Bronchial epithelial cell (primary cell): Measurements from ENCODE around the gene SLC35F3. TPM values are rescaled to one million over a fixed set of nuclear protein-coding genes. Genes with fewer than 3 reads are reported as not detected.

Experiments
- DNase-seq: peaks from one replicate; pipeline ENCODE4 v3.0.0-alpha.2; 2010; ENCODE audit warnings: low read depth
- FAIRE-seq: peaks from 2 replicates; lab custom pipeline; 2011; peaks lifted over from hg19 to GRCh38; lab: Jason Lieb, UNC
- H3K27me3 ChIP-seq: 2 replicates; pipeline ENCODE4 v1.5.1; 2011; ENCODE audit warnings: low read length; ENCODE audit not compliant: control insufficient read depth, insufficient read depth
- H3K36me3 ChIP-seq: 2 replicates; pipeline ENCODE4 v1.5.1; 2011; ENCODE audit warnings: low read length; ENCODE audit not compliant: control insufficient read depth, insufficient read depth
- H3K4me3 ChIP-seq: 2 replicates; pipeline ENCODE4 v1.5.1; 2011; ENCODE audit warnings: mild to moderate bottlenecking, low read depth, low read length, control low read depth
- total RNA-seq: library from RNA; depleted of rRNA; stranded (reverse); fragments of >200 nt; gene quantifications from 2 replicates; pipeline ENCODE4 v1.2.1, GENCODE V29; 2014
- TF ChIP-seq, protein P1 (sequence below): IDR thresholded peaks from 2 replicates; pipeline ENCODE4 v1.5.1; 2011; ENCODE audit warnings: mild to moderate bottlenecking, moderate library complexity, low read length, control low read depth, inconsistent platforms; ENCODE audit not compliant: insufficient read depth, severe bottlenecking

Gene SLC35F3
- total RNA-seq, 1 donor from 2014 or later, result 0.79 TPM

DNA sequence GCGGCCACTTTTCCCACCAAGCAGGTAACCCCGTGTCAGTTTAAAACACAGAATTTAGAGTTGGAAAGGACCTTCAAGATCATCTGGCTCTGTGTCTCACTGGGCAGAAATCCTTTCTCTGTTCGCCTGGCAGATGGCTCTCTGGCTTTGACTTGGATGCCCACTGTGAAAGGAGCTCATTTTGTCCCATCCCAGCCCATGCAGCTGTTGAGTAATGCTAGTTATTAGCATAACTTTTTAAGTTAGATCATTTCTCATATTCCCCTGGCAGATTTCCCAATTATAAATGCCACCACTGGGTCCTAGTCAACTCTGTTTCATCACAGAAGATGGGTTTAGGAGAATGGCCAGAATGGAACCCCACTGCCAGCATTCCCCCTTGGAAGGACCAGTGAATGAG, 55.9 kb downstream of the SLC35F3 start:
- Histone ChIP-seq H3K4me3 (no peak overlapping the region), H3K36me3 (no peaks in the 10 kb centered on the region), H3K27me3 (no peaks in the 10 kb centered on the region)
- DNase-seq, result no peak
- TF ChIP-seq, protein P1, sequence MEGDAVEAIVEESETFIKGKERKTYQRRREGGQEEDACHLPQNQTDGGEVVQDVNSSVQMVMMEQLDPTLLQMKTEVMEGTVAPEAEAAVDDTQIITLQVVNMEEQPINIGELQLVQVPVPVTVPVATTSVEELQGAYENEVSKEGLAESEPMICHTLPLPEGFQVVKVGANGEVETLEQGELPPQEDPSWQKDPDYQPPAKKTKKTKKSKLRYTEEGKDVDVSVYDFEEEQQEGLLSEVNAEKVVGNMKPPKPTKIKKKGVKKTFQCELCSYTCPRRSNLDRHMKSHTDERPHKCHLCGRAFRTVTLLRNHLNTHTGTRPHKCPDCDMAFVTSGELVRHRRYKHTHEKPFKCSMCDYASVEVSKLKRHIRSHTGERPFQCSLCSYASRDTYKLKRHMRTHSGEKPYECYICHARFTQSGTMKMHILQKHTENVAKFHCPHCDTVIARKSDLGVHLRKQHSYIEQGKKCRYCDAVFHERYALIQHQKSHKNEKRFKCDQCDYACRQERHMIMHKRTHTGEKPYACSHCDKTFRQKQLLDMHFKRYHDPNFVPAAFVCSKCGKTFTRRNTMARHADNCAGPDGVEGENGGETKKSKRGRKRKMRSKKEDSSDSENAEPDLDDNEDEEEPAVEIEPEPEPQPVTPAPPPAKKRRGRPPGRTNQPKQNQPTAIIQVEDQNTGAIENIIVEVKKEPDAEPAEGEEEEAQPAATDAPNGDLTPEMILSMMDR, result no peak
- no peak for FAIRE-seq

DNA sequence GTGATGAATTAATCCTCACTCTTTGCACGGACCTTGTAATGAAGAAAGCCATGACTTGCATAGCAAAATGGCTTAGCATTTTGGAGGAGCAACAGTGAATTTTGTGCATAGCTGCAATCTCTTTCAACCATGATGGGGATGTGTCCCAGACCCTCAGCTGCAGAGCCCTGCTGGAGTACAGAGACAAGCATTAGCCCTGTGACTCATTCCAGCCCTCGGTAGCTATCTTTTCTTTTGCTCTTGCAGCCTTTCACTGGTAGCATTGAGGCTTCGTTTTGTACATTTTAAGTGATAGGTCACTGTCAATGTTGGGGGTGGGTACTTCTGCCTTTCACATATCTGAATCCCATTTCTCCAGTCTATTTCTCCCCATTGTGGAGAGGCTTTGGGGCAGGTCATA, 58.4 kb downstream of the SLC35F3 start:
- TF ChIP-seq, protein P1, result no peak
- DNase-seq, result no peak

DNA sequence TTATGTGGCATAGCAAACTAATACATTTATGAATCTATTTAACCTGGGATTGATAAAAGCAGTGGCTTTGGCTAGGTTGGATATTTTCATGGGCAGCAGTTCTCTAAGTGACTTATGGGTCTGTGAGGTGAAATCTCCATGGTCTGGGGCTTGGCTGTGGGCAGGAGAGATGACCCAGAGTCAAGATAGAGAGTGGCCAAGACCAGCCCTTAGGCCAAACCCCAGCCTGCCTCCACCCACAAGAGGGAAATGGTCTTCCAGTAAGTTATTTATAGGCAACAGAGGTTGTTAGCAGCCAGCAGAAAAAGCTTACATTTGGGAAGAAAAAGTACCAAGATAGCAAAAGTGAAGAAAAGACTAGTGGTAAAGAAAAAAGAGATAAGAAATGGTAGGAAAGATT, 61.4 kb downstream of the SLC35F3 start:
- FAIRE-seq, result no peak
- Histone ChIP-seq H3K4me3 (no peak overlapping the region), H3K27me3 (no peaks in the 10 kb centered on the region), H3K36me3 (no peaks in the 10 kb centered on the region)
- DNase-seq, result no peak
- TF ChIP-seq, protein P1, result no peak

More for the DNA sequence above, 58.4 kb downstream of the SLC35F3 start:
- H3K4me3 ChIP-seq, result no peak overlapping the region
- no peaks in the 10 kb centered on the region for H3K36me3 ChIP-seq
- no peak for FAIRE-seq
- no peaks in the 10 kb centered on the region for H3K27me3 ChIP-seq

DNA sequence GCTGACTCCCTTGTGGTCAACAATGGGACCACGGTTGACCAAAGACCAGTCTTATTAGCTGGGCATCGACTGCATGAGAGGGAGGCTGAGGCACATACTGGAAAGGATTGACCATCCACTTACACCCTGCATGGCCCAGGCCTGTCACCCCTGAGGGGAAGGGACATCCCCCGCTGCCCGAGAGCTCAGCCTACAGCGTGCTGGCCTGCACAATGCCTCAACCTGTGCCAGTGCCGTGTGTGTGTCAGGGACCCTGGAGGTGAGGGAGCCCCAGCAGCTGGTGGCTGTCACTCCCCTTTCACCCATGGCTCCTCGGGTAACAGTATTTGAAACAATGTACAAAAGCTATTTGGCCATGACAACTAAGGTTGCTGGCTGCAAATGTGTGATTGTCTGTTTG, 67.3 kb downstream of the SLC35F3 start:
- no peak for FAIRE-seq

DNA sequence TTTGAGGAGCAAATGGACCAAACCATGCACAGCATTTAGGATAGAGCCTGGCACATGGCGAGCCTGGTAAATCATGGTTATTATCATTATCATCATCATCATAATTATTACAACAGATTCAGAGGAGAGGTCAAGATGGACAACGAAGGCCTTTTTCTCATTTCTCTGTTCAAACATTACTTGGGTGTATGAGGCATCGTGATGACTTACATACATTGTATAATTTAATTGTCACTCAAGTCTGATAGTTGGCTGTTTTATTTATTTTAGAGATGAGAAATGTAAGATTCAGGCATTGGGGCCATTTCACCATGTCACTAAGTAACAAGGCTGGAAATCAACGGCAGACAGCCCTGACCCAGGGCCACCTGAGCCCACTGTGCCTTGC, 68.1 kb downstream of the SLC35F3 start:
- no peaks in the 10 kb centered on the region for H3K36me3 ChIP-seq
- TF ChIP-seq, protein P1, result no peak
- H3K4me3 ChIP-seq, result no peak overlapping the region
- H3K27me3 ChIP-seq, result no peaks in the 10 kb centered on the region
- FAIRE-seq, result no peak
- DNase-seq, result no peak

More for the DNA sequence above, 67.3 kb downstream of the SLC35F3 start:
- H3K4me3 ChIP-seq, result no peak overlapping the region
- TF ChIP-seq, protein P1, result no peak
- H3K36me3 ChIP-seq, result no peaks in the 10 kb centered on the region
- no peak for DNase-seq
- no peaks in the 10 kb centered on the region for H3K27me3 ChIP-seq

DNA sequence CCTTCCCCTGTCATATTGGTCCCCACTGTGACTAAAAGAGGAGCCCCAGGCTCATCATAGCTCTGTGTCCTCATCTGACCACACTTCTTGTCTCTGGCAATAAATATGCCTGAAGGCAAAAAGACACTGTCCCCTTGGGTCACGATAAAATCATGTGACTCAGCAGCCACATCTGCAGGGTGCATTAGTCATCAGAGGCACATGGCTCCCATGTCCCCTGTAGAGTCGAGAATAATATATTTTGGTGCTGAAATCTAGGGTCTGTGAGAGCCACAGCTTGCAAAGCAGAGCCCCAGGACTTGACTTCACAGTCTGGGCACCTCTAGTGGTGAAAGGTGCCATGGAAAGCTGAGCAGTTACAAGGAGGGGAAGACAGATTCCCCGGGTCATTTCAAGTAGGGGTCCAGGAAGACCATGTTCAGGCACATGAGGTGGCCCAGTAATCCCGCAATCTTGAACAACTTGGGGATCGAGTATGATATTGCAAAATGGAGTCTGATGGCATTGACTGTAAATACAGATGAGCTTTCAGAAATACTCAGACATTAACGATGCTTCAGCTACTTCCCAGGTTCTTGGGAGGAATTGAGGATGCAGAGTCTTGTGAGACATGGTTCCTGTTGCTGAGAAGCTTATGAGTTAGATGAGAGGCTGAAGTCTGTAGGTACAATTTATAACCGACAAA, 68.6 kb downstream of the SLC35F3 start:
- Histone ChIP-seq H3K27me3 (no peaks in the 10 kb centered on the region), H3K36me3 (no peaks in the 10 kb centered on the region), H3K4me3 (no peak overlapping the region)
- DNase-seq (no peak), FAIRE-seq (no peak)
- TF ChIP-seq, protein P1, result no peak
